HG03378 (cell line): ENCODE results near the gene CDH12.
A peak's percentile ranks its signal among the peaks of the same experiment; 100 is the strongest.

Experiments
- ATAC-seq: cut with Tn5 transposase; IDR thresholded peaks from one replicate; pipeline ENCODE4 v1.9.1; 2021; ENCODE audit warnings: mild to moderate bottlenecking, moderate library complexity; ENCODE audit not compliant: unreplicated experiment

Gene CDH12

DNA sequence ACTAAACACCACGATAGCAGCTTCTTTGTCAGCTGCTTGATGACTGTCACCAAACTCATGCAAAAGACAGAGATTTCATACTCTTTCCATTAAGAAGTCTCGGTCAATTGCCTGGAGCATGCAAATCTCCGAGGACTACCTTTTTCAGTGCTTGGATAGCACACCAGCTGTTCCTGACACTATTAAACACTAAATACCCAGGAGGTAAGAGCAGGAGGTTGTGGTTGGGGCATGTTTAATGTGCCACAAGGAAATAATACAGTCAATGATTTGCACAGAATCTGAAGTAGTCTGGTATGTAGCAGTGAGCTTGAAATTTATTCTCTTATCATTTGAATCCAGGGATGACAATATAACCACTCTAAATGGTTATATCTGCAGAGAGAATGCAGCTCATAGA, 996.2 kb downstream of the CDH12 start:
- no peak for ATAC-seq

DNA sequence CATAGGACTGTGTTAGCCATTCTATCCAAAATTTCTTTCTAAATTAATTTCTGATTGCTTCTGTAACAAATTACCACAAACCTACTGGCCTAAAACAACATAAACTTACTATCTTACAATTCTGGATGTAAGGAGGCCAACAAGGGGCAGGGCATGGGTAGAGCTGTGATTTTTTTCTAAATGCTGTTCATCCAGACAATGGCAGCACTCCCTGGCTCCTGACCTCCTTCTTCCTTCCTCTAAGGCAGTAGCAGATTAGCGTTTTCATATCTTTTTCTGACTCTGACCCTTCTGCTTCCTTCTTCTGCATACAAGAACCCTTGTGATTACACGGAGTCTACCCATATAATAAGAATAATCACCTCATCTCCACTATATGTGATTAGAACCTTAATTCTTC, 1005.8 kb downstream of the CDH12 start:
- ATAC-seq = no peak

DNA sequence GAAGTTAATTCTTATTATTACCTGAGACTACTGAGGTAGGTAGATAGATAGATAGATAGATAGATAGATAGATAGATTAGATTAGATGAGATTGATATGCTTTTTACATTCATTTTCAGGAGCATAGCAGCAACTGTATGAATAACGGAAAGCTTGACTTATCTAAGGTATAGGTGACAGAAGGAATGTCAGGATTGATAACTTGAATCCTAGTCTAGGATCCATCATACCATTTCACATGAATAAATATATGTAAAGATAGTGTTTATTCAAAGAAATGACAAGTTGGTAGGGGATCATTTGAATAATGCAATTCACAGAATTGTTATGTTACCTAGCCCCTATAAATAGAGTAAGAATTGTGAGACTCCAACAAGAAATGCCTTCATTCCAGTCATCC, 1008.2 kb downstream of the CDH12 start:
- ATAC-seq = no peak

DNA sequence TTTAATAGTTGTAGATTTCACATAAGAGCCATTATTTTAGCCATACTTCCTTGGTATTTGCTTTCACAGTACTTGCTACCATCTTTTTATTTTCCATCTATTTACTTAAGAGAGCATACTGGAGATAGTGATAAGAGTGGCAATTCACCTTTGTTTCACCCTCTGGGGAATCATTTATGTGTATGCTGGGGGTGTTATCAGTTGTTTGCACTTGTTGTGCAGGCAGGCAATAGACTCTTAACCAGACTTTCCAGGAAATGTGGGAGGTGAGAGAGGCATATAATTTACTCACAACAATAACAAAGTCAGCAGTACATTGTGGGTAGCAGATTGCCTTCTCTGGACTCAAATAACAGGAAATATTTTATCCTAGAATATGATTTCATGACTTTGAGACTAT, 1018.3 kb downstream of the CDH12 start:
- no peak for ATAC-seq

DNA sequence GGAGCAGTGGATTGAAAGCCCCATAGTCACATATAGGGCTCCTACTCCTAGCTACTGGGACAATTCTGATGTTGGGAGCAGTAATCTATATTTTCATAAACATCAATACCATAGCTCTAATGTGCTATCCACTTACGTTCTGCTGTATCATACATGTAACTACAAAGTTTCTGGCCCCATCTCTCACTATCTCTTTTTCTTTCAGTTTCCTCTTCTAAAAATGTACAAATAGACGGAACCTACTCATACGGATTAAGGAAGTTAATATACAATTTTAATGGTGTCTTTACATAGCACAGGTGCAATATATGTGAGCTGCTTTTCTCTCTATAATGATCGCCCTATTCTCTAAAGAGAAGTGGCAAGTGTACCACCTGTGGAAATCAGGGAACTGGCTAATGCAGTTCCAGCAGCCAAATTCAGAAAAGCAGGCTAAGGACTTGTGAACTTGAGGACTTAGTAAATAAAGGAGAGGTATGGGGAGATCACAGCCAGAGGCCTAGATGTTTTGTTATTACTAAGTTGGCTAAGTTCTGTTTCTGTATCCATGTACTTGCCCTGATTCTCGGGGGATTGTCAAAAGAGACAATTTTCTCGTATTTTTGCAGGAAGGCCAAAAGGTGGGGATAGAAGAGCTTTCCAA, 1021.9 kb downstream of the CDH12 start:
- ATAC-seq = peak; percentile 88

DNA sequence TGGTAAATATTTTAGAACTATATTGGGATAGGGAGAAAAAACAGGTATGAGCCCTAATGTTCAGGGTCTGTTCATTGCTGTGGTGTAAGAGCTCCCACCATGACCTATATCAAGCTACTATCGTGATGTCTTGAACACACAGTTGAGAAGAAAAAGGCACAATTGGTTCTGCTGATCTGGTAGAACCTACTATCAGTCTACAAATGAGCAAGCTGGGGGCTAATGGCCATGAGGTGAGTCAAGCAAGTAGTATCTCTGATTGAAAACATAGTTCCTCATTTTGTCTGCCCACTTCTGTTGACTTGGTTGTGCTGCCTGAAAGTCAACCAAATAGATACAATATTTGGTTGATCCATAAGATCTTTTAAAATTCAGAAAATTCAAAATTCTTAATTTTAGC, 1026.3 kb downstream of the CDH12 start:
- ATAC-seq = no peak

DNA sequence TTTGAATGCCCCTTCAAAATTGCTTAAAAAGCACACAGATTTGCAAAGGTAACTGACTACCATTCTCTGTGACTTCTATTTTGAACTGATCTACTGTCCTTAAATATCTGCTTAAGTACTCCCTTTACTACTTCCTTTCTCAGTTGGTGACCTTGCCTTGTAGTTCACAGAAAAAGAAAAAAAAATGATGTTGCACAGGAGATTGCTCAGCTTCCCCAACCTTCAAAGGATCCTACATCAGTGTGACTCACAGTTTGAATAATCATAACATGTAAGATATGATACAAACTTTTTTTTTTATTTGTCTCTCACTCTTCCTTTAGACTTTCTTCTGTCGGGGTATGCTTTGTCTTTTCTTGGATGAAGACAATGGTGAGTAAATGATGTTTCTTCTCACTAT, 1029.6 kb downstream of the CDH12 start:
- no peak for ATAC-seq

DNA sequence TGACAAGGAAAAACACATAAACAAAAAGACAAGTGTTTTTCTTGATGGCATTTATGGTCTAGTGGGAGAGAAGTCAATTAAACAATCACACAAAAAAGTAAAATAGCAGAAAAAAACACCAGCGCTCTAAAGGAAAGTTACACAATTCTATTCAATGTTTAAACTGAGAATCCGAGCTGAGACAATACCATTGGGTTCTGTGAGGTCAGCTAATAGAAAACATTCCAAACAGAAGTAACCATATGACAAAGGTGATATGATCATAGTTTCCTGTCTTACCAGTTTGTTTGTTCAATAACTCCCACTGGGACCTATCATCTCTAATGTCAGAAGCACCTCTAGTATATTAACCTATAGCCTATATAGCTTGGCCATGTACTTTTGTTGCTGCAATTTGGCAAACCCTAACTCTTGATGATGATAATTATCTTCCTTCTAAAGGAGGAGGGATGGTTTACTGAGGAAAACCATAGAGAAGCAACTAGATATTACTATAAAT, 1030.0 kb downstream of the CDH12 start:
- ATAC-seq = no peak

DNA sequence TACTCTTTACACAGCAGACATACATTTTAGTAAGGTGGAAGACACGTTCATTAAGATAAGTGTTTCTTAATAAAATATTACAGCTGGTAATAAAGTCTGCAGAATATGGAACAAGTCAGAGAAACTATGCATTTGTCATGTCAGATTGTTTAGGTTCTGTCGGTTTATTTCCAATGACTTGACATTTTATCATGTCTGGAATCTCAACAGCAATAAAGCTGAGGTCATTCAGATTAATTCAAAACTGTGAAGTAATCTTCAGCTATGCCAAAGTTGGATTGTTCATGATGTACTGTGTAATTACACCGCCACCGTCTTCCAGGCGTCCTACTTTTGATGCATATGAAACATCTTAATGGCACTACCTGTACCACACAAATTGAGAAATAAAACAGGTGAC, 1032.6 kb downstream of the CDH12 start:
- no peak for ATAC-seq

DNA sequence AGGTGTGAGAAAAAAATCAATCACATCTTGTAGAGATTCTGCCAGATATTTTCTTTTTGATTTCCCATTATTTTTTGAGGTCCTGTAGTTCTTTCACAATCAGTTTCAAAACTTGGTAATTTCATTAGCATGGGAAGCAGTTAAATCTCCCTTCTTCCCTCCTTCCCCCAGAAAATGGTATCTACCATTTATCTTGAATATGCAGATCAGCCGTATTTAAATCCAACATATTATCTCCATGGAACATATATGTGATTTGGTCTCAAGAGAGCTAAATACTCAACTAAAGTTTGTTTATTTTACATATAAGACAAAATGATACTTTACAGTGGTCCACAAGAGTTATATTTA, 1034.8 kb downstream of the CDH12 start:
- ATAC-seq = peak; percentile 3

DNA sequence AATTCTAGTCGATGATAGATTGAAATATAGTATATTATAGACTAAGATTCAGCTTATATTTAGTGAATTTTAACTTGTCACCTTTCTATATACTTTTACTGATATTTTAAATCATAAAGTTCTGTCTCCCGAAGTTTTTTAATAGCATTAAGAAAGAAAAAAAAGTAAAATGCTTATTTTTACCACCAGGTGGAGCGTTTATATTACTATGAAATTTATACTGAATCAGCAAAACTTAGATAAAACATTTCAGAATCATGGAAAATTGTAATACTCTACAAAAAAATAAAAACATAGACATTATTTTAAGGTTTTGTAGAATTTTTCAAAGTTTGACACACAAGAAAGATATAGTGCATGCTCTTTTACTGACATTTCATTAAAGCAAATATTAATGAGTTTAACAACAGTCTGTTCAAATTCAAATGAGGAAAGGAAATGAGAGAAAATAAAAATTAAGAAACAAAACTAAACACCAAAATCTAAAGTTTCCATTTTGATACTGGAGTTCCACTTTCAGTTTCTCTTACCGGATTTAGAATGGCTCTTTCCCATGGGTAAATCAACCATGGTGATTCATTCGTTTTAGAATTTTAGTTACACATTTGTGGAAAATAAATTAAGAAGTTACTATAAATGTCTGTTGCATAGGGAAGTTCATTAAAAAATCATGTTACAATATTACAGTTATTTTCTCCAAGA, 1035.3 kb downstream of the CDH12 start:
- ATAC-seq = peak; percentile 58

DNA sequence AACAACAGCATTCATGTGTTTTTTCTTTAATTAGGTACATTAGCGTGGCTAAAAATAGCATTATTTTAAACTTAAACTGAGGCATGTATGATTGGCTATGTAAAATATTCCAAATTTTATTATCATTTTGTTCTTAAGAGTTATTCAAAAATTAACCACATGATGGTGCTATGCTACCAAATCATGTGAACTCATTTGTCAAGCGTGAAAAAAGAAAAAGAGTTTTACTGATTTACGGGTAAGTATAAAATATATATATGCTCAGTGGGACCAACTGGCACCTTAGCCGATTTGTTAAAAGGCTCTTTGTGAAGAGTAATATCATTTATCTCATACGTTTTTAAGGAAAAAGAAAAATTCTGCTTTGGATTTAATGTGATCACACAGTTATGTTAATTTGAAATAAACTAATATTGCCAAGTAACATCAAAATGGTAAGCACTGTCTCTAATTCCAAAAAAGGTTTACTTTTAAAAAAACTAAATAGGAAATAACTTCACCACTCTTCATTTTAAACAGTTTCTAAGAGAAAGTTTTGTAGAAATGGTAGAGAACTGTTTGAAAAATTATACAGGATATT, 1042.3 kb downstream of the CDH12 start:
- ATAC-seq = peak; percentile 41

DNA sequence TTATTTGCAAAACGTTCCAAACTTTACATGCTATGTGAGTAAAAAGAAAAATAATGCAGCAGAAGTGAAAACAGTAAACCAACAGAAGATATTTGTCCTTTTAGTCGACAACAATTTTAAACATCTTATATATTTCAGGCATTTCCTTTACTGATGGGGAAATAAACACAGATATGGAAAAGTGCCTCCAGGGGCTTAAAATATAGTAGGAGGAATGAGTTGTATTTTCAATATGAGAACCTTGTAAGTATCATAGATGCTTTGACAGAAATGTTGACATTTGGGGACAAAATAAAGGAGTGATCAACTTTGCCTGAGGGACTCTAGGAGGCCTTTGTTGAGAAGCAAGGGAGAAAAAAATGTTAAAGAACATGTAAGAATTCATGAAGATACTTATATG, 1043.5 kb downstream of the CDH12 start:
- ATAC-seq = no peak

DNA sequence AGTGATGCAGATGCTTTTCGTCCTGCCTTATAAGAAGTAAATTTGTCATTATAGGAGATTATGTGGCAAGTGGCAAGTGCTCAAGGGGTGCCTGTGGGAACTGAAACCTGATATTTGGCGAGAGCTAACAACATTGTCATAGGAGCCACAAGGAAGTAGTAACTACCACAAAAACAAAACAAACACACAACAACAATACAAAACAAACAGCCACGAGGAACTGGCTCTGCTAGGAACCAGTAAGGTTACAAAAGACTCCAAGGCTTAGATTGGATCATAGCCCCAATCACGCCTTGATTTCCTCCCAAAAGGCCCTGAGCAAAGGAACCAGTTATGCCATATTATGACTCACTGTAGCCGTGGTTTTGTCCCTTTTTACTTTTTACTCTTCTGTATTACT, 1045.2 kb downstream of the CDH12 start:
- no peak for ATAC-seq

DNA sequence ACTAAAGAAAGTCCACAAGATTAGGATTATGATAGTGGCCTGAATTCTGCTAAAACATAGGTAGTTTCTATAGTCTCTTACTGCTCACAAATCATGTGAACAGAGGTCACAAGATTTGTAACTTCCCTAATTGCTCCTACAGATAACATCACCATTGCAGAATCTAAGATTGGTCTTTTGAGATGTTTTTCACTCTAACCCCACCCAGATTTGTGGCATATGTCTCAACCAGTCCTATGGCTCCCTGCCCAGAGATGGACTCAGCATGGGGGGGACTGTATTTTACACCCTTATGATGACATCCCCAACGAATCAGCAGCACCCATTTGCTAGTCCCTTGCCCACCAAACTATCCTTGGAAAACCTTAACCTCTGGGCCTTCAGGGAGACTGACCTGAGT, 1046.2 kb downstream of the CDH12 start:
- ATAC-seq = no peak

DNA sequence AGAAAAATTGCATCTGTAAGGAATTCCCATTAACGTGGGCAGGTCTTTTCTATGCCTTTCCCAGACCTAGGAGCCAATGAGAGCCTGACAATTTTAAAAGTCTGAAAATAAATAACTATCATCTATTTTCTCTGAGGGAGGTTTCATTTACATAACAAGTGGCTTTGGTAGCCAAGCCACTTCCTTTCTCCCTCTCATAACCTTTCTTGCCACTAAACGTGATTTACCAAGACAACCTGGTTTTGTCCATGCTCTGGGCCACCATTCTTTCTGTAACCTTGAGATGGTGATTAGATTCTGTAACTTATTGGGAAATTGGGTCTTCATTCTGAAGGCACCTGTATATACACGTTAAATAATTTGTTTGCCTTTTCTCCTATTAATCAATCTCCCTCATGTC, 1046.9 kb downstream of the CDH12 start:
- no peak for ATAC-seq

DNA sequence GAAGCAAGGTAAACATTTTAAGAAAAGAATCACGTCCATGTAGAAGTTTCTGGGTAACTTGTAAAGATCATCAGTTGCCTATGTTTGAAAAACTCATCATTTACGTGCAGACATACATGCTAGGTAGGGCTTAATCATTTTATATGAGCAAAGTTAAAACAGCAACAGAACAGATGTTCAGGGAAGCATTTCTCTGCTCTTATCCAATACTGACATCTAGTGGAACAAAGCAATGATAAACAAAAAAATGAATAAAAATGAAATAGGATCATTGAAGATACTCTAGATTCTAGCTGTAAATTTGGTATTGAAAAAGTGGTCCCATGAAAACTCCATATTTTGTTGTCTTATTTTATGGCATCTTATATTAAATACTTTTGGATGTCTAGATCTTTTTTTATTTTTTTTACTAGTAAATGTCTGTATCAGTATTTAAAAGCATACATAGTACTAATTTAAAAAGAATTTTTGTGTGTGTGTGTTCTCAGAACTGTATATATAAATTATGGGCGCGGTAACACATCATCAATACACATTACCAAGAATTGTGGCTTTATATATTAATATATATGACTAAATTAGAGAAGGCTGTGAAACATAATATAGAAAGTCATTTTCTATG, 1050.2 kb downstream of the CDH12 start:
- ATAC-seq = peak; percentile 37

DNA sequence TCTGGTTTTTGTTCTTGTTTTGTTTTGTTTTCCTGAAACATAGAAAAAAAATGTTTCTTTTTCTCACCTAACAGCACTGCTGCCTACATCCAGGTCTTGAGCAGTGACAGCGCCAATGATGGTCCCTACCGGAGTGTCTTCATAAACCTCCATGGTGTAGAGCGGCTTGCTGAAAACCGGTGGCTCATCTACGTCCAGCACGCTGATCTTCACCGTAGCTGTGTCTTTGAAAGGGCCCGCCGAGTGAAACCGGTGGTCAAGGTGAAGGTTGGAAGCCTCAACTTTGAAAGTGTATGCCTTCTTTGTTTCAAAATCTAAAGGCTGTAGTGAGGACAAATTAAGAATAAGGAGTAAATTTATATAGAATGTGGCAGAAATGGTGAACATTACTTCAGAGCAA, 1051.0 kb downstream of the CDH12 start:
- ATAC-seq = no peak

DNA sequence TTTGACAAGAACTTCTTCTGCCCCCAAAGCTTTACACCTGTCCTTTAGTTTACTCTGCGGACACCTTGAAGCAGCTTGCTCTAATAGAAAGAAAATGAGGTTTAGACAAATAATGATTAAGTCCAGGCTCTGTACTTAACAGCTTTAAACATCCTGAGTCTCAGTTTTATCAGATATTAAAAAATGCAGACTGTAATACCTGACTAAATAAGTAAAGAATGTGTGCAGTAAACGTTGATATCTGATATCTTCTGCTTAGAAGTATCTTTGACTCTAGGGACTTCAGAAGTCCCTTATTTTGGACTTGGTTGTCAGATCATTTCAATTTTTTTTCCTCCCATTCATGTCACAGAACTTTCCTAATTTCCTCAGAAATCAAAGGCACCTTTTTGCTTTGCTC, 1060.4 kb downstream of the CDH12 start:
- ATAC-seq = no peak

DNA sequence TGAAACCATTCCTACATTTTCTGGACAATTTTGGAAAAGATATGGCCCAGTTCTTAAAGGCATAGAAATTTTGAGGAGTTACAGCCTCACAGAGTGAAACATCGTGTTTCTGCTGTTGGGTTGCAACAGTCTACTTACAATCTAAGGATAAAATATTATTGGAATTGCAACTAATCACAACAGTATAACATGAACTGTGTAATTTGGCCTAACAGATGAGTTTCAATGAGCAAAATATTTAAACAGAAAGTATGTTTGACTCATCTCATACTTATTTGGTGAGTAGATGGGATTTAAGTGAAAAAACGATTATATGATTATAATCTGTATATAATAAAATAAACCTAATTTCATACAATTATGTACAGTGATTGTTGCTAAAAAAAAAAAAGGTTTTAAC, 1061.8 kb downstream of the CDH12 start:
- no peak for ATAC-seq

DNA sequence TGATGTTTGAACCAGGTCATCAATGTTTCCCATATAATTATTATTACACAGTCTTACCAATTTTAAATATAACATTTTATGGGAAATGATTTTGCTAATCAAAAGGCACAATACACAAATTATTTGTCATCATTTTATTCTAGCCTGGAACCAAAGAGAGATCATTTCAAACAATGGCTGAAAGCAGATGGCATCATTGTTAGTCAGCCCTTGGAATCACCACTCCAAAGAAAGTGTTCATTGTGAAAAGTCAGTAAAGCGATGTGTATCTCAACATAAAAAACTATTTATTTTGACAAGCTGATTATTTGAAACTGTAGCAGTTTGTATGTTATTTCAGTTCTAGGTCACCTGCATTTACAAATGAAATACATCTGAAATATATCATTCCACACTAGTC, 1068.7 kb downstream of the CDH12 start:
- ATAC-seq = no peak

DNA sequence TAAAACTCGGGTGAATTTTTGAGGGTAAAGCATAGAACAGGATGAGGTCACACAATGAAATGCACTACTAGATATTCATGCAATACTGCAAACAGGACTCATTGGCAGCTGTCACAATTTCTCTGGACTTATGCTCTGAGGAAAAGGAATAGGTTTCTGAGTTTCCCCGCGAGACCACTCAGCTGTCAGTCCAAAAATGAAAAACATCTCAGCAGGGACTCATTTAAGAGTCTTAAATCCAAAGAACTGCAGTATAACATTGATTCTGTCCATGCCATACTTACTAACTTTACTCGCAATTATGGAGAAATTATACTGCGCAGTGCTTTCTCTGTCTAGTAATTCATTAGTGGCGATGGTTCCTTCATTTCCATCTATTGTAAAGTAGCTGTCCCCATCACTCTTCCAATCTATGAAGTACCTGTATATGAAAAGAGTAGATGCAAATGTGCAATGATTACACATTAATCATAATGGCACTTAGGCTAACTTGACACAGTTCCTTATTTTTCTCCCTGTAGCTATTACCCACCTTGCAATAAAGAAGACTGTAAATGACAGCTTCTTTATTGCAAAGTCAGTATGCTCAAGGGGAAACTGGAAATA, 1070.0 kb downstream of the CDH12 start:
- ATAC-seq = no peak
